ENCODE results near the gene LPIN1. TPM values are rescaled to one million over a fixed set of nuclear protein-coding genes. Genes with fewer than 3 reads are reported as not detected.

The LPIN1 gene
- total RNA-seq, 1 donor from 2014 or later, result 12.1 TPM

GRCh38 chr2:11874861-11875260, 128.4 kb downstream of the LPIN1 start:
- FAIRE-seq (no peak), DNase-seq (ENCODE audit: low read depth) (no peak)
- Histone ChIP-seq H3K36me3 (ENCODE audit: control insufficient read depth, insufficient read depth, low read length) (no peaks in the 10 kb centered on the region), H3K4me3 (ENCODE audit: low read depth, low read length) (no peak overlapping the region), H3K27me3 (ENCODE audit: control insufficient read depth, insufficient read depth, low read length) (no peaks in the 10 kb centered on the region)
- TF ChIP-seq, protein P1, sequence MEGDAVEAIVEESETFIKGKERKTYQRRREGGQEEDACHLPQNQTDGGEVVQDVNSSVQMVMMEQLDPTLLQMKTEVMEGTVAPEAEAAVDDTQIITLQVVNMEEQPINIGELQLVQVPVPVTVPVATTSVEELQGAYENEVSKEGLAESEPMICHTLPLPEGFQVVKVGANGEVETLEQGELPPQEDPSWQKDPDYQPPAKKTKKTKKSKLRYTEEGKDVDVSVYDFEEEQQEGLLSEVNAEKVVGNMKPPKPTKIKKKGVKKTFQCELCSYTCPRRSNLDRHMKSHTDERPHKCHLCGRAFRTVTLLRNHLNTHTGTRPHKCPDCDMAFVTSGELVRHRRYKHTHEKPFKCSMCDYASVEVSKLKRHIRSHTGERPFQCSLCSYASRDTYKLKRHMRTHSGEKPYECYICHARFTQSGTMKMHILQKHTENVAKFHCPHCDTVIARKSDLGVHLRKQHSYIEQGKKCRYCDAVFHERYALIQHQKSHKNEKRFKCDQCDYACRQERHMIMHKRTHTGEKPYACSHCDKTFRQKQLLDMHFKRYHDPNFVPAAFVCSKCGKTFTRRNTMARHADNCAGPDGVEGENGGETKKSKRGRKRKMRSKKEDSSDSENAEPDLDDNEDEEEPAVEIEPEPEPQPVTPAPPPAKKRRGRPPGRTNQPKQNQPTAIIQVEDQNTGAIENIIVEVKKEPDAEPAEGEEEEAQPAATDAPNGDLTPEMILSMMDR (IDR thresholded peaks at IDR 0.05; ENCODE audit: insufficient read depth, low read length, severe bottlenecking), result no peak

- H3K4me3 ChIP-seq (ENCODE audit: low read depth, low read length), result no peak overlapping the region
- FAIRE-seq, result no peak
- H3K36me3 ChIP-seq (ENCODE audit: control insufficient read depth, insufficient read depth, low read length), result no peaks in the 10 kb centered on the region
- no peak for DNase-seq (ENCODE audit: low read depth)
- peaks cover 2% of the 10 kb centered on the region for H3K27me3 ChIP-seq (ENCODE audit: control insufficient read depth, insufficient read depth, low read length)
- TF ChIP-seq, protein P1 (IDR thresholded peaks at IDR 0.05; ENCODE audit: insufficient read depth, low read length, severe bottlenecking), result no peak
Measured at GRCh38 chr2:11875481-11875880, 129.0 kb downstream of the LPIN1 start.

GRCh38 chr2:11876436-11876835, 130.0 kb downstream of the LPIN1 start:
- FAIRE-seq, result no peak
- TF ChIP-seq, protein P1 (IDR thresholded peaks at IDR 0.05; ENCODE audit: insufficient read depth, low read length, severe bottlenecking), result no peak
- peaks cover 2% of the 10 kb centered on the region for H3K27me3 ChIP-seq (ENCODE audit: control insufficient read depth, insufficient read depth, low read length)
- no peak overlapping the region for H3K4me3 ChIP-seq (ENCODE audit: low read depth, low read length)
- DNase-seq (ENCODE audit: low read depth), result no peak
- no peaks in the 10 kb centered on the region for H3K36me3 ChIP-seq (ENCODE audit: control insufficient read depth, insufficient read depth, low read length)

DNA sequence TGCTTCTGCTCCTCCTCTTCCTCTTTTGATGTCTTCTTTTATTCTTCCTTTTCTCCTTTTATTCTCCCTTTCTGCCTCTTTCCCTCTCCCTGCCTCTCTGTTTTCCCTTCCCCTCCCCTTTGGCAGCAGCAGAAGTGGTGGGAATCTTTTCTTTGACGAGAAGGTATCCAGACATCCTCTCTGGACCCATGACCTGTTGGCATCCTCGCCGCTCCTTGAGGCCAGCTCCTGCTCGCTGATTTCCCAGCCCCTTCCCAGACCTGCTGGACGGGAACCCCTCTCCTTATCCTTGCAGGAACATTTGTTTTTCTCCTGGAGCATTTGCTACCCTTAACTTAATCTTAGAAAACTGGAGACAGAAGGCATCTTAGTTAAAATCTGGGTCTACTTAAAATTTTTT, 130.5 kb downstream of the LPIN1 start:
- FAIRE-seq (no peak), DNase-seq (ENCODE audit: low read depth) (no peak)
- Histone ChIP-seq H3K36me3 (ENCODE audit: control insufficient read depth, insufficient read depth, low read length) (no peaks in the 10 kb centered on the region), H3K27me3 (ENCODE audit: control insufficient read depth, insufficient read depth, low read length) (peaks cover 2% of the 10 kb centered on the region), H3K4me3 (ENCODE audit: low read depth, low read length) (no peak overlapping the region)
- TF ChIP-seq, protein P1 (IDR thresholded peaks at IDR 0.05; ENCODE audit: insufficient read depth, low read length, severe bottlenecking), result no peak

Other genes with a start within 250 kb of the LPIN1 start
- gene GREB1, start 212.6 kb upstream of the LPIN1 start, total RNA-seq, result under 0.01 TPM in 2 replicates
- not detected in 2 replicates for gene NTSR2, start 76.4 kb upstream of the LPIN1 start, total RNA-seq

Data from bronchial epithelial cell (primary cell).